ENCODE results near the gene FNDC5.

FNDC5 gene

DNA sequence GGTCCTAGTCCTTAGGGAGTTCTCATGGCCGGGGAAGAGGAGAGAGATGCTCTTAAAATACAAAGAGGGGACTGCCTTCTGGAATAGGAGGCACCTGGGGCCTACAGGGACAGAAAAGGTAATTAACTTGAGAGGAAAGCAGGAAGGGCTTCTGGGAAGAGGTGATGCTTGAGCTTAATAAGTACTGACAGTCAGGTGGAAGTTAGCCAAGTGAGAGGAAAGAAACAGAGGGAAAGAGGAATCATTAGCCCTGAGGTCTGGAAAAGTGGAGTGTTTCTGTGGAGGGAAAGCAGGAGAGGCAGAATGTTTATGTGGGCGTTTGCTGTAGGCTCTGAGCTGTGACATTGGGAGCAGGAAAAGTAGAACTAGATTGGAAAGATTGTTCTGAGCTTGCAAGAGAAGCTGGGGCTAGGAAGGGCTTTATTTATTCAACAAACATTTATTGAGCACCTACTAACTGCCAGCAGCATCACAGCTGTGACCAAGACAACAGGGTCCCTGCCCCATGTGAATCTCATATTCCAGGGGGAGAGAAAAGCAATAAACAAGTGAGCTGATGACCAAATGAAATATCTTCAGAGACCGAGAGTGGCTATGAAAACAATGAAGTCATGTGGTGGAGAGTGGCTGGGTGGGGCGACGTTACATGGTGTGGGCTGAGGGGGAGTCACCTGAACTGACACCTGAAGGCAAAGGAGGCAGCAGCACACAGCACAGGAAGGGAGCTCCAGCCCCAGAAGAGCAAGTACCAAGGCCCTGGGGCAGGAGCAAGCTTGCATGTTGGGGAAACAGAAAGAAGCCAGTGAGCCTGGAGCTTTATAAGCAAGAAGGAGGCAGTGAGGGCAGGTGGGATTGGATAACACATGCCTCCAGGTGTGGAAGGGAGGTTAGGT, 4.4 kb upstream of the FNDC5 start:
- DNase-seq (ENCODE audit: low spot score), result no peak
- TF ChIP-seq, protein P1, sequence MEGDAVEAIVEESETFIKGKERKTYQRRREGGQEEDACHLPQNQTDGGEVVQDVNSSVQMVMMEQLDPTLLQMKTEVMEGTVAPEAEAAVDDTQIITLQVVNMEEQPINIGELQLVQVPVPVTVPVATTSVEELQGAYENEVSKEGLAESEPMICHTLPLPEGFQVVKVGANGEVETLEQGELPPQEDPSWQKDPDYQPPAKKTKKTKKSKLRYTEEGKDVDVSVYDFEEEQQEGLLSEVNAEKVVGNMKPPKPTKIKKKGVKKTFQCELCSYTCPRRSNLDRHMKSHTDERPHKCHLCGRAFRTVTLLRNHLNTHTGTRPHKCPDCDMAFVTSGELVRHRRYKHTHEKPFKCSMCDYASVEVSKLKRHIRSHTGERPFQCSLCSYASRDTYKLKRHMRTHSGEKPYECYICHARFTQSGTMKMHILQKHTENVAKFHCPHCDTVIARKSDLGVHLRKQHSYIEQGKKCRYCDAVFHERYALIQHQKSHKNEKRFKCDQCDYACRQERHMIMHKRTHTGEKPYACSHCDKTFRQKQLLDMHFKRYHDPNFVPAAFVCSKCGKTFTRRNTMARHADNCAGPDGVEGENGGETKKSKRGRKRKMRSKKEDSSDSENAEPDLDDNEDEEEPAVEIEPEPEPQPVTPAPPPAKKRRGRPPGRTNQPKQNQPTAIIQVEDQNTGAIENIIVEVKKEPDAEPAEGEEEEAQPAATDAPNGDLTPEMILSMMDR (IDR thresholded peaks at IDR 0.05; ENCODE audit: extremely low read depth, missing control alignments), result no peak

DNA sequence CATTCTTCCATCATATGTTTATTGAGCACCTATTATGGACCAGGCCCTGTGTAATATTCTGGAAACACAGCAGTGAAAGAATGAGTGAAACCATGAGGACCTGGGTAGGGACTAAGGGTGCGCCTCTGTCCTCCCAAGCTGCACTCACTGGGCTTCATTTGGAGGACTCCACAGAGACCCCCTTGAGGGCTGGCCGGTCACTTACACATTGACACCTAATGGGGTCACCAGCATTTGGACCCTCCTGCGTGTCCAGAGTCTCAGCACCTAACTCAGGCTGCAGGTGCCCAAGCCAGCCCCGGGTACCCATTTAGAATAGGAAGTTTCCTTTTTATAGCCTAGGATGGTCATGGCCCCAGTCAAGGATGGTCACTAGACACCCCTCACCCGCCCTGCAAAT, 2.8 kb upstream of the FNDC5 start:
- TF ChIP-seq, protein P1 (IDR thresholded peaks at IDR 0.05; ENCODE audit: extremely low read depth, missing control alignments), result no peak
- DNase-seq (ENCODE audit: low spot score), result no peak

DNA sequence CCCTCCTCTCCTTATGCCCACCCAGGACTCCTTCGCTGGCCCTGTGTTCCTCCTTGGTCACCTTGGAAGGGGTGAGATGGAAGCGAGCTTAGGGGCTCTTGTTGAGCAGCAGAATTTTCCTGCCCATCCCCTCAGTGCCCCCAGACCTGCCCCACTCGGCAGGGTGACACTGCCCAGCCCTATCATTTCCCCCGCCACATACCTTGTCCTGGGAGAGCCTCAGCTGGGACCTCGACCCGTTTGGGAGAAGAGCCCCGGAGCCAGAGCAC, 1.4 kb upstream of the FNDC5 start:
- no peak for DNase-seq (ENCODE audit: low spot score)
- TF ChIP-seq, protein P1 (IDR thresholded peaks at IDR 0.05; ENCODE audit: extremely low read depth, missing control alignments), result no peak

DNA sequence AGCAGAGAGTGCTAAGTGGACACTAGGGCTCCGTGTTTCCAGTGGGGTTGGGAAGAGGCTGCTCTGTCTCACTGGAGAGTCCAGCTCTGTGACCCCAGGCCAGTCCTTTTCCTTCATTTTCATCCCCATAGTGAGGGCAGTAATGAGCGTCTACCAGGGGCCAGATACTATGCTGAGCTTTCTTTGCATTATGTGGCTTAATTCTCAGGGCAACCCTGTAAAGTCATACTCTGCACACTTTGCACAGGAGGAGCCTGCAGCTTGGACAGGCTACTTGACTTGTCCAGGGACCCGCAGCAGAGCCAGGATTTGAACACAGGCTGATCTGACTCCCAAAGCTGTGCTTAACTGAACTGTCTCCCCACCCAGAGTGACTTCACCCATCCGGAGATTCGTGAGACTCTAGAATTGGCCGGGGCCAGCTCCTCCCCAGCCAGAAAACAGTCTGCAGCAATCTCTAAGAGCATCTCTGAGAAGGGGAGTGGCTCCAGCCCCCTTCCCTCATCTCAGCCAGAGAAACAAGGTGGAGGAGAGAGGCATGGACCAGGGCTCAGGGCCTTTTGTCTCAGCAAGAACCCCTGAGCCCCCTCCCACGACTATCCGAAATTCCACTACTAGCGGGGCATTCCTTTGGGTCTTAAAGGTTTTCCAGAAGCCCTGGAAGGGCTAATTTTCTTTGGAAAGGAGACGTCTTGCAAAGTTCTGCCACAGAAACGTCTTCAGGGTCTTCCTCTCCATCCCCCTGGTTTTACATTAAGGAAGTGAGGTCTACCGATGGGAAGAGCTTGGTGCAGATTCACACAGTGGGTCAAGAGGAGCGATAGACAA, 866 bp upstream of the FNDC5 start:
- no peak for DNase-seq (ENCODE audit: low spot score)
- TF ChIP-seq, protein P1 (IDR thresholded peaks at IDR 0.05; ENCODE audit: extremely low read depth, missing control alignments), result no peak

DNA sequence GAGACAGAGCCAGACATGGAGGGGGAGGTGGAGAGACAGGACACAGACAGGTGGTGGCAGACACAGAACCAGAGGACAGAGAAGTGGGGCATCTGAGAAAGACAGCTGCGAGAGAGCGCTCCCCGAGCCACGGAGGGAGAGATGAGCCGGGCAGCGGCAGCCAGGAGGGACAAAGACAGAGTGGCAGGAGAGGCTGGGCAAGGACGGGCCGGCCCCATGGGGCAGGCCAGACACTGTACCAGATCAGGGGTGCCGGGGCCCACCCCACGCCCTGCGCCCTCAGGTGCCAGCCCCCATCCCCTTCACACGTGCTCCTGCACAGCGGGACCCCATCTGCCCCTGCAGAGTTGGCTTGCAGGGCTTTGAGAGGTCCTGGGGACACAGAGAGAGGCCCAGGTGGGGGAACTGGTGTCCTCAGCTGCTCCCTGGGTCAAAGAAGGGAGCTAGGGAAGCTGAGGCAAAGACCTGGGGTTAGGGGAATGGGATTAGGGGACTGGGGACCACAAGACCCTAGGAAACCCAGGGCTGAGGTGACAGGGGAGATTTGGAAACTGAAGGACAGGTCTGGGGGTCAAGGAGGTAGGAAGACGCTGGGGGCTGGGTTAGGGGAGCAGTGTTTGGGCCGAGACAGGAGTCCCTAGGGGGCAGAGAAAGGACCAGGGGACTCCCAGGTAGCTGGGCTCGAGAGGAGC, 643 bp downstream of the FNDC5 start:
- TF ChIP-seq, protein P1 (IDR thresholded peaks at IDR 0.05; ENCODE audit: extremely low read depth, missing control alignments), result no peak
- no peak for DNase-seq (ENCODE audit: low spot score)

DNA sequence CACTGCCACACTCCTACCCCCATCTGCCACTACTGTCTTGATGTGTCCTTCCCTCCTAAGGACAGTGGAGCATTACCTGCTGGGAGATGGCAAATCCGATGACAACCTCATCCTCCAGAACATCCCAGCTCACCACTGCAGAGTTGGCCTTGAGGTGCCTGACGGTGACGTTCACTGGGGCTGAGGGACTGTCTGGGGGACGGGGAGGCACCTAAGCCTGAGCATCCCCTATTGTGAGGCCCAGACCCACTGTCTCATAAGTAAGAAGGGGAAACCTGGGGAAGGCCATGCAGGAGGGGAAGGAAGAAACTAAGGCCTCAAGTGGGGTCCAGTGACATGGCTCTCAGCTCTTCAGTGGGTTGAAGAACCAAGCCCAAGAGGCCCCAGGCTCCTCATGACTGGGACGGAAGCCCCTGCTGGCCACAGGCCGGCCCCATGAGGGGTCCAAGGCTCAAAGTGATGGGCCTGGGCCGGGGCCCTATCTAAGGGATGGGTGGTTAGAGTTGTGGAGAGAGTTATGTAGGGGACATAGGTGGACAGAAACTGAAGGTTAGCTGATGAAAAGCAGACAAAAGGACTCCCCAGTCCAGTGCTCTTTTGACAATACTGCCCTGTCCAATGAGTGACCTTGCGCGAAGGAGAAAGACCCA, 1.8 kb downstream of the FNDC5 start:
- no peak for DNase-seq (ENCODE audit: low spot score)
- TF ChIP-seq, protein P1 (IDR thresholded peaks at IDR 0.05; ENCODE audit: extremely low read depth, missing control alignments), result no peak

Measured in GM20000 (cell line).